Prostate gland (tissue), 2 donors: Measurements from ENCODE around the gene WDR41. TPM values are rescaled to one million over a fixed set of nuclear protein-coding genes. Genes with fewer than 3 reads are reported as not detected.

Experiments used
- DNase-seq: peaks from one replicate; pipeline ENCODE4 v3.0.0-alpha.2; 2019; ENCODE audit warnings: low spot score
- H3K27ac ChIP-seq, 2 donors: fragments of 200-600 bp; sonication (generic); 2 replicates each; pipeline ENCODE4 v1.5.1; 2017 to 2019
- H3K27me3 ChIP-seq: fragments of 200-600 bp; sonication (generic); replicated peaks from 2 replicates; pipeline ENCODE4 v1.5.1; 2019; ENCODE audit not compliant: insufficient read depth
- H3K36me3 ChIP-seq, 2 donors: fragments of 200-600 bp; sonication (generic); 1 replicate in 1 of 2; 2 replicates in 1 of 2; pipeline versions ENCODE4 v1.5.1 to v1.8.1; 2017 to 2019
- H3K4me1 ChIP-seq: fragments of 200-600 bp; sonication (generic); replicated peaks from 2 replicates; pipeline ENCODE4 v1.5.1; 2019
- H3K4me3 ChIP-seq, 2 donors: fragments of 200-600 bp; sonication (generic); 2 replicates each; pipeline ENCODE4 v1.5.1; 2017 to 2019
- H3K9me3 ChIP-seq: fragments of 200-600 bp; sonication (generic); 2 replicates; pipeline ENCODE4 v1.5.1; 2017
- CTCF ChIP-seq, 4 experiments: fragments of 200-600 bp in 2 of 4; fragments of 450-650 bp in 2 of 4; sonication (generic) in 2 of 4; IDR thresholded peaks; 1 replicate in 3 of 4; 2 replicates in 1 of 4; pipeline ENCODE4 v1.5.1; 2016 to 2019; ENCODE audit warnings: antibody characterized with exemption in 4 of 4, mild to moderate bottlenecking in 2 of 4, moderate library complexity in 2 of 4
- POLR2A ChIP-seq: fragments of 450-650 bp; IDR thresholded peaks from one replicate; pipeline ENCODE4 v1.6.1; 2016; ENCODE audit warnings: antibody characterized with exemption, mild to moderate bottlenecking
- POLR2AphosphoS5 ChIP-seq: sonication (generic); formaldehyde crosslinking; IDR thresholded peaks from one replicate; pipeline ENCODE4 v1.6.1; 2017; ENCODE audit warnings: antibody characterized with exemption
- WGBS: methylation state at CpG from one replicate; pipeline ENCODE4 v1.1.5; 2018; 5-methylcytosine and 5-hydroxymethylcytosine counted together
- intact Hi-C: fragments of 100-400 bp; cut with DNase I; formaldehyde crosslinking; loops from one replicate; pipeline ENCODE4 v1.14.2; 2022
- total RNA-seq, 2 donors: library from RNA; depleted of rRNA; stranded (reverse); fragments of >200 nt; gene quantifications; one replicate each; pipeline ENCODE4 v1.1.0, GENCODE V29; 2016

Gene WDR41
- total RNA-seq, 2 donors from 2014 or later: 28.8 to 76.1 TPM

GRCh38 chr5:77448831-77449230, 43.3 kb downstream of the WDR41 start:
- WGBS: 88% methylated on average over 1 of the region's 1 CpG

GRCh38 chr5:77444356-77444755, 47.8 kb downstream of the WDR41 start:
- Histone ChIP-seq H3K27me3 (no peaks in the 10 kb centered on the region), H3K9me3 (no peaks in the 10 kb centered on the region), H3K27ac (no peak overlapping the region), H3K4me1 (no peaks in the 10 kb centered on the region), H3K4me3 (no peak overlapping the region), H3K36me3 (no peaks in the 10 kb centered on the region)
- TF ChIP-seq CTCF (IDR thresholded peaks at IDR 0.05): no peak
- no peak for TF ChIP-seq POLR2AphosphoS5
- no peak for TF ChIP-seq POLR2A
- intact Hi-C loops: no loop called here
- WGBS: 94% methylated on average over 1 of the region's 1 CpG
- no peak for DNase-seq

More at GRCh38 chr5:77448831-77449230, 43.3 kb downstream of the WDR41 start:
- H3K4me1 ChIP-seq: no peaks in the 10 kb centered on the region
- TF ChIP-seq CTCF (IDR thresholded peaks at IDR 0.05): no peak
- no peak for TF ChIP-seq POLR2A
- no peak for TF ChIP-seq POLR2AphosphoS5
- H3K9me3 ChIP-seq: no peaks in the 10 kb centered on the region
- no peak overlapping the region for H3K27ac ChIP-seq
- no peaks in the 10 kb centered on the region for H3K27me3 ChIP-seq
- intact Hi-C loops: no loop called here
- no peak for DNase-seq
- H3K36me3 ChIP-seq: no peaks in the 10 kb centered on the region
- no peak overlapping the region for H3K4me3 ChIP-seq

- intact Hi-C loops: no loop called here
- no peak for DNase-seq
- TF ChIP-seq CTCF (IDR thresholded peaks at IDR 0.05) (no peak), POLR2A (no peak), POLR2AphosphoS5 (no peak)
- Histone ChIP-seq H3K27ac (no peak overlapping the region), H3K4me3 (no peak overlapping the region), H3K27me3 (no peaks in the 10 kb centered on the region), H3K36me3 (no peaks in the 10 kb centered on the region), H3K4me1 (no peaks in the 10 kb centered on the region), H3K9me3 (no peaks in the 10 kb centered on the region)
- WGBS: 77% methylated on average over 1 of the region's 1 CpG
These were observed 48.4 kb downstream of the WDR41 start for GRCh38 chr5:77443670-77444069.

GRCh38 chr5:77438071-77438470, 54.0 kb downstream of the WDR41 start:
- H3K4me1 ChIP-seq: no peaks in the 10 kb centered on the region
- WGBS: 71% methylated on average over 3 of the region's 3 CpGs
- intact Hi-C loops: loop anchor here (10.0 kb wide), 1 partner anchor 303 kb away; no protein-coding TSS in a partner anchor
- TF ChIP-seq CTCF (IDR thresholded peaks at IDR 0.05) (no peak), POLR2A (no peak), POLR2AphosphoS5 (no peak)
- no peak overlapping the region for H3K27ac ChIP-seq
- H3K9me3 ChIP-seq: no peaks in the 10 kb centered on the region
- no peaks in the 10 kb centered on the region for H3K27me3 ChIP-seq
- H3K4me3 ChIP-seq: no peak overlapping the region
- H3K36me3 ChIP-seq: no peaks in the 10 kb centered on the region
- no peak for DNase-seq

- 68% methylated on average over 5 of the region's 5 CpGs for WGBS
- Histone ChIP-seq H3K4me1 (no peaks in the 10 kb centered on the region), H3K27me3 (no peaks in the 10 kb centered on the region), H3K4me3 (no peak overlapping the region), H3K9me3 (no peaks in the 10 kb centered on the region), H3K27ac (no peak overlapping the region), H3K36me3 (no peaks in the 10 kb centered on the region)
- intact Hi-C loops: loop anchor here (10.0 kb wide), 1 partner anchor 302 kb away; no protein-coding TSS in a partner anchor
- TF ChIP-seq CTCF (IDR thresholded peaks at IDR 0.05) (peak in 2 of 4 experiments; percentile 21 to 39), POLR2A (no peak)
- DNase-seq: no peak
These were observed 54.9 kb downstream of the WDR41 start for GRCh38 chr5:77437194-77437593.
